Hematopoietic multipotent progenitor cell (in vitro differentiated cells): ENCODE data around the gene ATP6V0B. TPM values are rescaled to one million over a fixed set of nuclear protein-coding genes. Genes with fewer than 3 reads are reported as not detected.

Experiments
- DNase-seq, 3 donors: peaks; one replicate each; pipeline ENCODE4 v3.0.0-alpha.2; 2011 to 2015; ENCODE audit warnings: low read depth in 2 of 3, low spot score in 2 of 3
- total RNA-seq: library from RNA; depleted of rRNA; stranded (reverse); fragments of >200 nt; gene quantifications from one replicate; pipeline ENCODE4 v1.2.3, GENCODE V29; 2012

ATP6V0B gene
- total RNA-seq, 1 donor: 131 TPM

DNA sequence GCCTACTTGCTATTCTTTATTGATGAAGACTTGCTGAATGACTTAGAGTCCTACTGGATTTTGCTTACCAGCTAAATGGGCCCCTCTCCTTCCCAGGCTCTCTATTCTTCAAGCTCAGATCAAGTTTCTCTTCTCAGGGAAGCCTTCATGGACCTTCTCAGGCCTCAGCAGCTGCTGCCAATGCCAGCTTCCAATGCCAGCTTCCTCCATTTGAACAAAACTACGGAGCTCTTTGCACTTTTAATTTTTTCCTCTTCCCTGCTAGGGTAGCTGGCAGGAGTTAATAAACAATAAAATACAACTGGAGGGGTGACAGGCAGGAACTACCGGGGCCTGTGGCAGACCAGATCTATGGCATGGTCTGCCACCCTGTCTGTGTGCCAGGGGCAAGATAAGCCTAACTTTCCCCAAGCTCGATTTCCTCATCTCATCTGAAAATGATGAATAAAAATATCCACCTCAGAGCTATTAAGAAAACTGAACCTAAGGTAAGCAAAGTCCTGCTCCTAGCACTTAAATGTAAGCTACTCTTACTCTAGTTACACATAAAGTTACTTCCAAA, 29.0 kb upstream of the ATP6V0B start:
- peak in 1 of 3 donors; percentile 47 for DNase-seq

DNA sequence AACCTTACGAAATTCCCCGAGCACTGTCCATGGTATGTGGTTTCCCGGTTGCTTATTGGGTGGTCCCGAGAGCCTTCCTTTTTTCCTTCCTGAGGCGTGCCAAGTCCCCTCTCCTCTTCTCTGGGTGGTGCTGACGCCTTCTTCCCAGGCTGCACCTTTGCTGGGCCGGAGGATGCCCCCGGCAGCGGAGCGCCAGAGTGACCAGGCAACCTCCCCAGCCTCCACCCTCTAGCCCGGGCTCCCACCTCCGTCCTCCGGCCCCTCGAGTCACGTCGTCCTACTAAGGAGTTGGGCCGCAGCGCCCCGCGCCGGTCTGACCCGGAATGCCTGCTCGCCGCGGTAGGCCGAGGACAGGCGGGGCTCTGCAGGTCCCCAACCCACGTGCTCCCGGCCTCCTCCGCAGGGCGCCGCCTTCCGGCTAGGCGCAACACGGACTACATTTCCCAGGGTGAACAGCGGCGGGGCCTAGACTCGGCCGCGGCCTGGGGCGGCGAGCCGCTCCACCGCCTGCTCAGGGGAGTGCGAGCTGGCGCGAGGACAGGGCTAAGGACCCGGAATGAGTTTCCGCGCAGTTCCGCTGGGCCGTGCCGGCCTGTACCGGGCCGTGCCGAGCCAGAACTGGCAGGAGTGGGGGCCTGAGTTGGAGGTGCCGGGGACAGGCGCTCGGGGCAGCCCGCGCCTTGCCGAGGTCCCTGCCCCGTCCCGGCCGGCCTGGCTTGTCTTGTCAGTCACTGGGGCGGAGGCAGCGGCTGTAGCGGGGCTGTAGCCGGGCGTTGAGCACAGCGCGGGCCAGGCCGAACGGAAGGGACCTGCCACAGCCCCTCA, 28.3 kb upstream of the ATP6V0B start, which contains the start of gene IPO13:
Gene IPO13 (plus strand): TSS at position 715 of the 825 bp plus-strand sequence. CDS start 651 bp downstream, outside the sequence.
- DNase-seq: peak; percentile 96

DNA sequence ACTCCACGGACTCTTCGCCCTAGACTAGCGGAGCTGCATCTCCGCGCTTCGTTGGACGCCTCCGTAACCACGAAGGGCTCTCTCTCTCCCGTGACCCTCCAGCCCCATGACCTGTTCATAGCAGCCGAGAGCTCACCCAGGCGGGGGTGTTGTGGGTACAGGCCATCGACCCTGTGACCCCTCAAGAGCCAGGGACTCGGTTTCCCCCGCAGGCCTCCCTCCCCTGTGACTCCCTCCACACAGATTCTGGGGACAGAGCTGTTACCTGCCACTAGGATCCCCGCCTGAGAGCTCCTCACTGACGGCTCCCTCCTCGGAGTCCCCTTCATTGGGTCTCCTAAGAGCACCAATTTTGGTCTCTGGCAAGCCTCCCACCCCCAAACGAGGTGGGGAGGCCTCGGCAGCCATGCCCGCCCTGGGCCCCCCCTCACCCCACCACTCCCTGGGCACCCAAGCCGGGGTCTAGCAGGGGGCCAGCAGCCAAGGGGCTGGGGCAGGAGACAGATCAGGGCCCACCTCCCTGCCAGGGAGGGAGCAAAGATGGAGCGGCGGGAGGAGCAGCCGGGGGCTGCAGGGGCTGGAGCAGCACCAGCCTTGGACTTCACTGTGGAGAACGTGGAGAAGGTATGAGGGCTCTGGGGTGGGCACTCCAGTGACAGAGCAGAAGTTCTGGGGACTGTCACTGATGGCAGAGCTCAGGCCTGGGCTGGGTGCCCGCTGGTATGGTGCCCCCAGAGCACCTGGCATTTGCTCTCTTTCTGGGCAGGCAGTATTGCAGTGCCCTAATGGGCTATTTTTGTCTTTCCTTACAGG, 27.5 kb upstream of the ATP6V0B start:
- no peak for DNase-seq

DNA sequence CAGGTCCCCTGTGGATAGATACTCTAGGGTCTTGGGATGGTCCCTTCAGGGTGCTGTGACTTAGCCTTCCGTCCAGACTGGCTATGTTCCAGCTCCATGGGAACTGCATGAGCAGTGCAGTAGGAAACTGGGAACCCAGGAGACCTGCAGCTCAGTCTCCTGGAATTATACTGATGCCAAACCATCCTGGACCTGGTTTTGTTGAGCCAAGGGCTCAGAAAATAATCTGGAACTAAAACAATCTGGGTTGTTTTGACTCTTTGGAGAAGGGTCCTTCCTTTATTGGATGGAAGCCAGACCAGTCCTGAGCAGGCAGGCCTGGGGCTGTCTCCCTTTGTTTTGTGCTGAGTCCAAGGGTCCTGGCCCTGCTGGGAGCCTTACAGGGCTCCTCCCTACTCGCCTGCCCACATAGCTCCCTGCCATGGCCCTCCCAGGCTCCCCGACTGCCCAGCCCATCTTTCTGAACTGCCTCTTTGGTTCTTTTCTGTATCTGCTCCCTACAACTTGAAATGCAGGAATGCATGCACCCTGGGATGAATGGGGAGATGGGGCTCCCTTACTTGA, 26.8 kb upstream of the ATP6V0B start:
- DNase-seq: no peak

DNA sequence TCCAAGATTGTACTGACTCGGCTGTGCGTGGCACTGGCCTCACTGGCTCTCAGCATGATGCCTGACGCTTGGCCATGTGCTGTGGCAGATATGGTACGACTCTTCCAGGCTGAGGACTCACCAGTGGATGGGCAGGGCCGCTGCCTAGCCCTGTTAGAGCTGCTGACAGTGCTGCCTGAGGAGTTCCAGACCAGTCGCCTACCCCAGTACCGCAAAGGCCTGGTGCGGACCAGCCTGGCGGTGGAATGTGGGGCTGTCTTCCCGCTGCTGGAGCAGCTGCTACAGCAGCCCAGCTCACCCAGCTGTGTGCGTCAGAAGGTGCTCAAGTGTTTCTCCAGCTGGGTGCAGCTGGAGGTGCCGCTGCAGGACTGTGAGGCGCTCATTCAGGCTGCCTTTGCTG, 25.1 kb upstream of the ATP6V0B start:
- DNase-seq: no peak

DNA sequence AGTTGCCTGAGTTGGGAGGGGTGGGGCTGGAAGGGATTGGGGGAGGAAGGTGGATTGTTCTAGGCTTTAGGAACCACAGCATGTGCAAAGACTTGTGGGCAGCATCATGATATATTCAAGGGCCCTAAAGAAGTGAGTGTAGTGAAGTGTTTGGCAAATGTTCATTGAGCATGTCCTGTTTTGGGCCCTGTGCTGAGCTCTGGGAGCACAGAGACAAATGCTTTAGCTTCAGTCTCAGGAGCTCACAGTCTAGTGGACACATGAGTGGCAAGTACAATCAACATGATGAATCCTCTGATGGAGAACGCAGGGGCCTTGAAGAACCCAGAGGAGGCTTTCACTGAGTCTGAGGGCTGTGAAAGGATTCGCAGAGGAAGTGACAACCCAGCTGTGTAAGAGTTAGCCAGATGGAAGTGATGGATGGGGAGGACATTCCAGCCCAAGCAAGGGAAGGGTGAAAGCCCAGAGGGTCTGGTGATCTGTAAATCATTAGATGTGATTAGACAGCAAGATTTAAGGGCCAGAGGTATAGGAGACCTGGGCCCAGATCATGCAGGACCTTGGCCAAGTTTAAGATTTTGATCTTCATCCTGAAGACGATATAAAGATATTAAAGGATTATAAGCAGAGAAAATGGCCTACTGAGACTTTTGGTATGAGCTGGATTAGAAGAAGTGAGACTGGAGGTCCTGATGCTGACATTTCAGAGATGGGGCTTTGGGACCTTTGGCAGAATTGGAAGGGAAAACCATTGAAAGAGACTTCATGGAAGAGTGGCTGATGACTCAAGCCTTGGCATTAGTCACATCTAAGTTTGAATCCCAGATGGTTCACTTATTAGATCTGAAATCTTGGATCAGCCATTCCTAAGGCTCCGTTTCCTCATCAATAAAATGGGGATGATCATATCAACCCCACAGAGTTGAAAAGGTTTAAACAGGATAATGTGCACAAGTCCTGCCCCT, 23.5 kb upstream of the ATP6V0B start:
- DNase-seq: no peak

DNA sequence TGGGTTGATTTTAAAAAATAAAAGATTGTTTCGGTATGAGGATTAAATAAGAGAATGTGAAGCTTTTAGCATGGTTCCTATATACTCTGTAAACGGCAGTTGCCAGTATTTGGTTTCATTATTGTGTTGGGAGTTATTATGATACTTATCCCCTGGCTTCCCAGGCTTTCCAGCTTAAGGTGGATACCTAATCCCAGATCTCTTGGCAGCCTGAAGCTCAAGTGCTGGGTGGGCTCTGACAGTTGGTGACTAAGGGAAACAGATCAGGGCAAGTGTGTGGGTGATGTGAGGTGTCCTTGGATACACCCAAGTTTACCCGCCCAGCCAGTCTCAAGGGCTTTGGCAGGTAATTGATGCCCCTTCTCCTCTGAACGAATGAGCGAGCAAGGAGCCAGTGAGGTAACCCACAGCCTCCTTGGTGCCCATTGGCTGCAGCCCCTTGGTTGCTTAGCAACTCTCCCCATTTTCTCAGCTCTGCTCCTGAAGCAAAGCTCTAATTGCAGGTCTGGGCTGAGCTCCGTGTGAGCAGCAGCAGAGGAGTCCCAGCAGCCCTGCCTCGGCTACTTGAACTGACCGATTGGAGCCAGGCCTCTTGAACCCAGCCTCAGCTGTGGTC, 21.9 kb upstream of the ATP6V0B start:
- no peak for DNase-seq

DNA sequence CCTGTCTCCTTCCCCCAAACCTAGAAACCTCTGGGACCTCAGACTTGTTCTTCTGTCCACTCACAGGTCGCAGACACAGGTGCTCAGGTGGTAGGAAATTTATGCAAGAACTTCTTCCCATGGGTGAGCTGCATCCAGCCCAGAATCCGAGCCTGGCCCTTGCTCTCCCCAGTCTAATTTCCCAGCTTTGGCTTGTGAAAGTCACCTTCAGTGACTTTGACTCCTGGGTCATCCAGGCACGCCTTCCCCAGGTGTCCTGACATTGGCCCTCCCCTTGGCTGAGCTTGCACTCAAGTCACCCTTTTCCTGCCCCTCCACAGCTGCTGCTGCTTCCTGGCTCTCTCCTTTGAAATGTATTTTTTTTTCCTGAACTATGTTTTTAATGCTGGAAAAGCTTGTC, 21.4 kb upstream of the ATP6V0B start:
- no peak for DNase-seq

DNA sequence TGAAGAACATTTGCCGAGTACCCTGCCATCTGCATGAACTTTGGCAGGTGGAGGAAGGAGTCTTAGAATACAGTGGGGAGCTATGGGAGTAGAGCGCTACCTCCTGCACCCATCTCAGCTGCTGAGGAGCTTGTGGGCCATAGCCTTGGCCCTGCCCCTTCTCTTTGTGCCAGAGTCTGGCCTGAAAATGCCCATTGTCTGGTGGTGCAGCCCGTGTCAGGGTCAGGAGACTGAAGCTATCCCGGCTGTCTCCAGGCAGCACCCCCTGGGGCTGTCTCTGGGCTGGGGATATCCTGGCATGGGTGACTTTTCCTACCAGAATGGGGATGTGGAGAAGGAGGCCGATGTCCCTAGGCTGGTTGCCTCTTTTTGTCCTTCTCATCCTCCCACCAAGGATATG, 20.7 kb upstream of the ATP6V0B start:
- DNase-seq: no peak

DNA sequence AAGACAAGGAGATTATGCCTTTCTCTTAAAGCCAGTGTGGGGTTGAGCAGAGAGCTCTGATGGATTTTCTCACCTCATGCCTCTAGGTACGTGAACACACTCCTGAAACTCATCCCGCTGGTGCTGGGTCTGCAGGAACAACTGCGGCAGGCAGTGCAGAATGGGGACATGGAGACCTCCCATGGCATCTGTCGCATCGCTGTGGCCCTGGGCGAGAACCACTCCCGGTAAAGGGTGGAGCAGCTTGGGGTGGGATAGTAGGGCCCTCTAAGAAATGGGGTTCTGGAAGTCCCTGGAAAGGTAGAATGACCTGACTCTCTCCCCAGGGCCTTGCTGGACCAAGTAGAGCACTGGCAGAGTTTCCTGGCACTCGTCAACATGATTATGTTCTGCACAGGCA, 18.5 kb upstream of the ATP6V0B start:
- no peak for DNase-seq

DNA sequence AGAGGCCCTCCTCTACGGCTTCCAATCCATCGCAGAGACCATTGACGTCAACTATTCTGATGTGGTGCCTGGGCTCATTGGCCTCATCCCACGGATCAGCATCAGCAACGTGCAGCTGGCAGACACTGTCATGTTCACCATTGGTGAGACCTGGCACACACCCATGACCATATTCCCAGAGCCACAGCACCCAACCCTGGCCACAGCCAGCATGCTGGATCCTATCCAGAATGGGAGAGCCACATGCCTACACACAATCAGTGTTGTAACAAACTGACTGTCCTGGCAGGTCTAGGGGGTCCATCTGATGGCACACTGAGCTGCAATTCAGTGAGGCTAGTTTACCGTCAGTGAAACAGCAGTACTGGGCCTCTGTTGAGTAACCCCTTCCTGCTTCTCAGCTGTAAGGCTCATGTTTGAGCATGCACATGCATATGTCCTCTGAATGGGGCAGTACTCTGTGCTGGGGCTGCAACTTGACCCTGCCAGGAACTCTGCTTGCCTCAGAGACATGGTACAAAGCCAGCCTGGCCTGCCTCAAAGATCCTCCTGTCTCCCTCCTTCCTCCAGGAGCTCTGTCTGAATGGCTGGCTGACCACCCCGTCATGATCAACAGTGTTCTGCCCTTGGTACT, 17.2 kb upstream of the ATP6V0B start:
- no peak for DNase-seq

DNA sequence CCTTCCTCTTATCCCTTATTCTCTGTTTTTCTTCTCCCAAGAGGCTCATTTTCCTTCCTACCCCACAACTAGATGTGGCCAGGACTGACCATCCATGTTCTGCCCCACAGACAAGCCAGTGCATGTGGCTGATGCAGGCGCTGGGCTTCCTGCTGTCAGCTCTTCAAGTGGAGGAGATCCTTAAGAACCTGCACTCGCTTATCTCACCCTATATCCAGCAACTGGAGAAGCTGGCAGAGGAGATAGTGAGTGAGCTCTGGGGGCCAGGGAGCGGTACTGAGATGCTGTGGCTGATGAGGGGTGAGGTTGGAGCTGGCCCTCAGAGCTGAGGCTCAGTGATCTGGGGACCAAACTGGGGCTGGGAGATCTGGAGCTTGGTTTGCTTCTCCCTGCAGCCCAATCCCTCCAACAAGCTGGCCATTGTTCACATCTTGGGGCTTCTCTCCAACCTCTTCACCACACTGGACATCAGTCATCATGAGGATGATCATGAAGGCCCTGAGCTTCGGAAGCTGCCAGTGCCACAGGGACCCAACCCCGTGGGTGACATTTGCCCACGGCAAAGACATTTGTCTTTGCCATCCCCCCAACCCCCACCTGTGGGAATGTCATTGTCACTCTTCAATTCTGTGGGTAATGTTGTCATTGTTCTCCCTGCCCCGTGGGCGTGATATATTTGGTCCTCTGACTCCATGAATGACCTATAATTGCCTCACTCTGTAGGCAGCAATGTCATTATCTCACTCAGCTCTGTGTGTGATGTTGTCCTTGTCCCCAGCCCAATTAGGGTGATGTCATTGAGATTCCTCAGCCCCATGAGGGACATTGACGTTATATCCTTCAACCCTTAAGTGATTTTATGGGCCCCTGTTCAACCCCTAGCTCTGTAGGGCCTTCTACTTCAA, 16.2 kb upstream of the ATP6V0B start:
- DNase-seq: no peak

DNA sequence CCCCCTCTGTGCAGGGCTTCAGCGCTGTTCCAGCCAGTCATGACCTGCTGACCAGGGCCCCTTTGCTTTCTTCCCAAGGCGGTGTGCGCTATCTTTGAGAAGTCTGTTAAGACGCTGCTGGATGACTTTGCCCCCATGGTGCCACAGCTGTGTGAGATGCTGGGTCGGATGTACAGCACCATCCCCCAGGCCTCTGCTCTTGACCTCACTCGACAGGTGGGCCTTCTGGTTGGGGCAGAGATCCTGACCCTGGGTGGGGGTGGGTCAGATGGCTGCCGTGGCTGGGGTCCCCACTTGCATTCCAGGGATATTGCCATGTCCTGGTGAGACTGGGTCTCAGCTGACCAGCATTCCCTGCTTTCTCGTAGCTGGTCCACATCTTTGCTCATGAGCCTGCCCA, 14.0 kb upstream of the ATP6V0B start:
- no peak for DNase-seq

DNA sequence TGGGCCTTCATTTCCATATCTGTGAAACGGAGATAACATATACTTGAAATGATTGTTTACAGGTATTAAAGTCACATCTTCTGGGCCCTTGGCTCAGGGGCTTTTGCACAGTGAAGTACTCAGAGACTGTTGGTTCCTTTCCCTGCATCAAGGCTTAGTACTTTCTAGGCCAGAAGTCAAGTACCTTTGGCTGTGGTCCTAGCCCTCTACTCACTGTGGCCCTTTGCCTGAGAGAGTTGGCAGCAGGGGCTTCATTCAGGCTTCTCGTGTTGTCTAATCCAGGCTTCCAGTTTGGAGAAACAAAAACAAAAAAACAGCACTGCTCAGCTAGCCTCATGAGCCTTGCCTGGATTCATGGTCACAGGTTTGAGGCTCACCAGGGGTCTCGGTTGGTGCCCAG, 13.1 kb upstream of the ATP6V0B start:
- no peak for DNase-seq

DNA sequence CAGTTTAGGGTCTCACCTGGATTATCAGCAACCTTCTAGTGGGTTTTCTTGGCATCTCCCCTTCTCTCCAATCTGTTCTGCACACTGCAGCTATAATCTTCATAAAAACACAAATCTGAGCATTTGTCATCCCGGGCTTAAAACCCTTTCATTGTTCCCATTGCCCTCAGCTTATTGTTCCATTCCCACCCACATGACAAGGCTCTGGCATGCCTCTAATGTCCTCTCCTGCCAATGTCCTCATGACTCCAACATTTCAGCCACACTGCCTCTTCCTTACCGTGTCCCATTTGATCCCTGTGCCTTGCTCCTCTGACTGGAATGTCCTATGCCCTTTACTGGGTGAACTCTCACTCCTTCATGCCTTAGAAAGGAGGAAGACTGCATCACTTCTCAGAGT, 12.4 kb upstream of the ATP6V0B start:
- DNase-seq: no peak

DNA sequence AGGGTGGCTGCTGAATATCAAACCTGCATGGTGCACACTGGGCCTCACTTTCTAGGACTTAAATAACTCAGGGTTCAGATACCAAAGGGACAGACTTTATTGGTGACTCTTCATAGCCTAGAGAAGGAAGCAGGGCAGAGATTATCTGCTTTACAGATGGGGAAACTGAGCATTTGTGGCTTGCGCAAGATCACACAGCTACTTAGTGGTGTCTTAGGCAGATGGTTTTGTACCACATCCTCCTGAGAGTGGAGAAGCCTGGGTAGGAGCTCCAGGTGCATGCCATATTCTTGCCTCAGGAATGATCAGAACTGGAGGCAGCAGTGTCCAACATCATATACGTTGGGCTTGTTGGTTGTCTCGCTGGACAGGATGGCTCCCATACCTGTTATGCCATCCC, 11.8 kb upstream of the ATP6V0B start:
- no peak for DNase-seq

DNA sequence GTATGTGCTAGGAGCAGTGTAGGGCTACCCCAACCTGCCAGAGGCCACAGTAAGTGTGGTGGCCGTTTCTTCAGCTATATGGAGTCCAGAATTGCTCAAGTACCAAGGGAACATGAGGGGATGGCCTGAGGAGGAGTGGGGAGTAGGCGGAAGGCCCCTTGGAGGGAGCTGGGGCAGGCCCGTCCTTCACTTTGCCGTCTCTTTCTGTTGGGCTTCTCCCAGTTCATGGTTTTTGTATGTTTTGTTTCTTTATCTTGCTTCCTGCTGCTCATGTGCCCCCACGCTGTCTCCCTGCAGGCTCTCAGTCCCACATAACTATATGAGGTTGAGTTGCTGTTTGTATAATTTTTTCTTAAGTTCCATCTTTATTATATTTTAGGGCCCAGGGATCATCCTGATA, 10.9 kb upstream of the ATP6V0B start:
- DNase-seq: no peak

DNA sequence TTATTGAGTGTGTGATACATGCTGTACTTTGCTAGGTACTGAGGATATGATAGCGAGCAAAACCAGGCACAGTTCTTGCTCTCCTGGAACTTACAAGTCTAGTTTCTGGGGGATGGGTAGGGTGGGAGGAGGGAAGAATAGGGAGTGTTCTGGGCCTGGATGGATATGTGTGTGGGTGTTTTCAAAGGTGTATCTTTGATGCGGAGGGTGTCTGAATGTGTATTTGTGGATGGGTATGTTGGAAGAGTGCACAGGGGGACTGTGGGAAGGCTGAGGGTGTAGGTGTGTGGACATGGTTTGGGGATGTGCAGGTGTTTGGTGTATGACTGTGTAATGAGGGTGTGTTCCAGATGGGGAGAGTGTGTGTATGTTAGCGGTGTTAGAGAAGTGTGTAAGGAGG, 9.4 kb upstream of the ATP6V0B start:
- no peak for DNase-seq
